Measurements from ENCODE around the gene EEF1AKMT1.

The EEF1AKMT1 gene

DNA sequence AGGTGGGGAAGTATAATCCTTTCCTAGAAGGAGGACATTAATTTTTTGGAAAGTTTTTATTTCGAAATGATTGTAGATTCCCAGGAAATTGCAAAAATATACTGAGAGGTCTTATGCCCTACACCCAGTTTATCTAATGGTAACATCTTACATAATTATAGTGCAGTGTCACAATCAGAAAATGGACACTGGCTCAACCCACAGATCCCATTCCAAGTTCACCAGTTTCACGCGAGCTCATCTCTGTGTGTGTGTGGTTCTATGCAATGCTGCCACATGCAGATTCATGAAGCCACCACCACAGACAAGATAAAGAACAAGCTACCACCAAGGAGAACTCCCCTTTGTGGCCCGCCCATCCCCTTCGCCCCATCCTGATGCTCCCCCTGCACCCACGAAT, 45.9 kb downstream of the EEF1AKMT1 start:
- TF ChIP-seq, protein P1, sequence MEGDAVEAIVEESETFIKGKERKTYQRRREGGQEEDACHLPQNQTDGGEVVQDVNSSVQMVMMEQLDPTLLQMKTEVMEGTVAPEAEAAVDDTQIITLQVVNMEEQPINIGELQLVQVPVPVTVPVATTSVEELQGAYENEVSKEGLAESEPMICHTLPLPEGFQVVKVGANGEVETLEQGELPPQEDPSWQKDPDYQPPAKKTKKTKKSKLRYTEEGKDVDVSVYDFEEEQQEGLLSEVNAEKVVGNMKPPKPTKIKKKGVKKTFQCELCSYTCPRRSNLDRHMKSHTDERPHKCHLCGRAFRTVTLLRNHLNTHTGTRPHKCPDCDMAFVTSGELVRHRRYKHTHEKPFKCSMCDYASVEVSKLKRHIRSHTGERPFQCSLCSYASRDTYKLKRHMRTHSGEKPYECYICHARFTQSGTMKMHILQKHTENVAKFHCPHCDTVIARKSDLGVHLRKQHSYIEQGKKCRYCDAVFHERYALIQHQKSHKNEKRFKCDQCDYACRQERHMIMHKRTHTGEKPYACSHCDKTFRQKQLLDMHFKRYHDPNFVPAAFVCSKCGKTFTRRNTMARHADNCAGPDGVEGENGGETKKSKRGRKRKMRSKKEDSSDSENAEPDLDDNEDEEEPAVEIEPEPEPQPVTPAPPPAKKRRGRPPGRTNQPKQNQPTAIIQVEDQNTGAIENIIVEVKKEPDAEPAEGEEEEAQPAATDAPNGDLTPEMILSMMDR (IDR thresholded peaks at IDR 0.05; ENCODE audit: extremely low read depth, insufficient read depth, missing control alignments): no peak
- in situ Hi-C loops (cut with MboI; ENCODE audit: low pct_unique_long_range_greater_than_20kb, low sequenced_read_pairs, unreplicated experiment): no loop called here
- DNase-seq (ENCODE audit: low spot score): no peak

DNA sequence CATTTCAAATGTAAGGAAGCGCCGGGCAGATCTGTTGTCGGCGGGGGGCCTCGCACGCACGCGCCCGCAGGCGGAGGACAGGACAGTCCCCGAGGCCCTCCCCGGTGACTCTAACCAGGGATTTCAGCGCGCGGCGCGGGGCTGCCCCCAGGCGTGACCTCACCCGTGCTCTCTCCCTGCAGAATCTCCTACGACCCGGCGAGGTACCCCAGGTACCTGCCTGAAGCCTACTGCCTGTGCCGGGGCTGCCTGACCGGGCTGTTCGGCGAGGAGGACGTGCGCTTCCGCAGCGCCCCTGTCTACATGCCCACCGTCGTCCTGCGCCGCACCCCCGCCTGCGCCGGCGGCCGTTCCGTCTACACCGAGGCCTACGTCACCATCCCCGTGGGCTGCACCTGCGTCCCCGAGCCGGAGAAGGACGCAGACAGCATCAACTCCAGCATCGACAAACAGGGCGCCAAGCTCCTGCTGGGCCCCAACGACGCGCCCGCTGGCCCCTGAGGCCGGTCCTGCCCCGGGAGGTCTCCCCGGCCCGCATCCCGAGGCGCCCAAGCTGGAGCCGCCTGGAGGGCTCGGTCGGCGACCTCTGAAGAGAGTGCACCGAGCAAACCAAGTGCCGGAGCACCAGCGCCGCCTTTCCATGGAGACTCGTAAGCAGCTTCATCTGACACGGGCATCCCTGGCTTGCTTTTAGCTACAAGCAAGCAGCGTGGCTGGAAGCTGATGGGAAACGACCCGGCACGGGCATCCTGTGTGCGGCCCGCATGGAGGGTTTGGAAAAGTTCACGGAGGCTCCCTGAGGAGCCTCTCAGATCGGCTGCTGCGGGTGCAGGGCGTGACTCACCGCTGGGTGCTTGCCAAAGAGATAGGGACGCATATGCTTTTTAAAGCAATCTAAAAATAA, 52.1 kb downstream of the EEF1AKMT1 start:
- DNase-seq (ENCODE audit: low spot score): no peak
- TF ChIP-seq, protein P1 (IDR thresholded peaks at IDR 0.05; ENCODE audit: extremely low read depth, insufficient read depth, missing control alignments): no peak
- in situ Hi-C loops (cut with MboI; ENCODE audit: low pct_unique_long_range_greater_than_20kb, low sequenced_read_pairs, unreplicated experiment): no loop called here

DNA sequence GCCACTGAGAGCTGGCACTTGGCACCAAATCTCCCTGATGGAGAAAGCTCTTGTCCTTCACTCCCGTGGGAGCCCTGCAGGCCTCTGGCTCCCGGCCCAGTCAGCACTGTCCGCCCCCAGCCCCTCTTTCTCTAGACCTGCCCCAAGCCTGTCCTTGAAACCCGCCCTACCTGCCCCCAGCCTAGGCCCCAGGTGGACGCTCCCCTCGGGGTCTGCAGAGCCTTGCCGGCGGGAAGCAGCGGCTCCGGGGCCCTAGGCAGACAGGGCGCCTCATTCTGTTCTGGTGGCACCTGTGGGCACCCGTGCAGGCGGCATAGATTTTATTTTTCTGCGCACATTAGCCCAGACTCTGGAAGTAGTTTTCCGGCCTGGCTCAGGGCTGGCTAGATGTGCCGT, 52.7 kb downstream of the EEF1AKMT1 start:
- TF ChIP-seq, protein P1 (IDR thresholded peaks at IDR 0.05; ENCODE audit: extremely low read depth, insufficient read depth, missing control alignments): no peak
- DNase-seq (ENCODE audit: low spot score): no peak
- in situ Hi-C loops (cut with MboI; ENCODE audit: low pct_unique_long_range_greater_than_20kb, low sequenced_read_pairs, unreplicated experiment): no loop called here

DNA sequence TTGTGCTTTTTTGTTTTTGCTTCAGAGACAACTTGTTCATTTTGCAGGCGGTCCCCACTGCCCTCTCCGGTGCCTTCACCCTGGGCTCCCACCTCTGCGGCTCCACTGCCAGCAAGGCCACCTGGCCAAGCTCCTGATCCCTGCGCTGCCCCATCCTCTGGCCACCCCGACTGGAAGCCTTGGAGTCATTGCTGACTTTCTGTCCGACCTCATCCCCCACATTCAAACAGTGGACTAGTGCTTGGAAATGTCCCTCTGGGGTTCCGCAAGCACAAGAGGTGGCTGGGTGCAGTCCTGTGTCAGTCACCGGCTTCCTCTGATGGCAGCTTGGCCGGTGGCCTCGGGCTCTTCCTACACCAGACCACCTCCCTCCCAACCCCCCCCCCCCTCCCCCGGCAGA, 53.3 kb downstream of the EEF1AKMT1 start:
- in situ Hi-C loops (cut with MboI; ENCODE audit: low pct_unique_long_range_greater_than_20kb, low sequenced_read_pairs, unreplicated experiment): no loop called here
- TF ChIP-seq, protein P1 (IDR thresholded peaks at IDR 0.05; ENCODE audit: extremely low read depth, insufficient read depth, missing control alignments): no peak
- DNase-seq (ENCODE audit: low spot score): no peak

DNA sequence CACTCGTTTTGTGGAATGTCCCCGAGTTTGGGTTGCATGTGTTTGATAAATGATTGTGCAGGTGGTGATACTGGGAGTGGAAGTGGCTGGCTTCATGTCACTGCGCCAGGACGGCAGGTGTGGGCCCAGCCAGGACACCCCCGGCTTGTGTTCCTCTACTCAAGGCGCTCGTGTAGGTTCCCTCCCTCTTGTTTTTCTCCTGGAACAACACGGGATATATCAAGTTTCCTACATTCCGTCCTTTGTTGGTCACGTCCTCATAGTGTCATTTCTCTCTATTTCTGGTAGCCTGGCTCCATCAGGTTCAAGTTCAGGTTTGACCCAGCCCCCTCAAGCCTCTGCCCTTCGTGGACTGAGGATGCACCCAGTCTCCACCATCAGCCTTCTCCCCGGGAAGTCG, 54.0 kb downstream of the EEF1AKMT1 start:
- in situ Hi-C loops (cut with MboI; ENCODE audit: low pct_unique_long_range_greater_than_20kb, low sequenced_read_pairs, unreplicated experiment): no loop called here
- DNase-seq (ENCODE audit: low spot score): no peak
- TF ChIP-seq, protein P1 (IDR thresholded peaks at IDR 0.05; ENCODE audit: extremely low read depth, insufficient read depth, missing control alignments): no peak

DNA sequence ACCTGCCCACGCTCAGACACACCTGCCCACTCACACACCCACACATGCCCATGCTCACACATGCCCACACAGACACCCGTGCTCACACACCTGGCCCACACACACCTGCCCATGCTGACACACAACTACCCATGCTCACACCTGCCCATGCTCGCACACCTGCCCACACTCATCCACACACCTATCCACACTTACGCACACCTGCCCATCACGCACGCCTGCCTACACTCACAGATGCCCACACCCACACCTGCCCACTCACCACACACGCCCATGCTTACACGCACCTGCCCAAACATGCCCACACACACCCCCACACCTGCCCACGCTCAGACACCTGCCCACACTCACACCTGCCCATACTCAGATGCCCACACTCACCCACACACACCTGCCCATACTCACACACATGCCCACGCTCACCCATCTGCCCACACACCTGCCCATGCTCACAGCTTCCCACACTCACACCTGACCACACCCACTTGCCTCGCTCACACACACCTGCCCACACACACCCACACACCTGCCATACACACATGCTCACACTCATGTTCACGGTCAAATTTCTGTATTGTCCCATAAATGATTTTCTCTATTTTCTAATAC, 54.7 kb downstream of the EEF1AKMT1 start:
- in situ Hi-C loops (cut with MboI; ENCODE audit: low pct_unique_long_range_greater_than_20kb, low sequenced_read_pairs, unreplicated experiment): no loop called here

More for the DNA sequence above, 54.7 kb downstream of the EEF1AKMT1 start:
- no peak for DNase-seq (ENCODE audit: low spot score)
- TF ChIP-seq, protein P1 (IDR thresholded peaks at IDR 0.05; ENCODE audit: extremely low read depth, insufficient read depth, missing control alignments): no peak

All from GM13977 (cell line).